ENCODE data around the gene C22orf42.

DNA sequence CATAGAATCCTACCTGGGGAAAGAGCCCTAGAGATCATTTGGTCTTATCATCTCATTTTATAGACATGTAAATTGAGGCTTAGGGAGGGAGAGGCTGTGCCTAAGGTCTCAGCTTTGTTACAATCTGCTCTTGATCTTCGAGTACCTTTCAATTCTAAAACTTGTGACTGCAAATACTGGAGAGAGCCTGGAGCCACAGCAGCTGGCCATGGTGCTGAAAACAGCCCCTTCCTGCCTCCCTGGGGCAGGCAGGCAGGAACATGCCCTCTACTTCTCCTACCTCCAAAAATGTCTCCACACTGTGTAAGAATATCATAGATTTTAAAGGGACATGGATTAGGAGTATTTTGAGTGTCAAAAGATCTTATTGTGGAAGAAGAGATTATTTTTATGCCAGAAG, 52.2 kb downstream of the C22orf42 start:
- no peak for TF ChIP-seq JUNB (IDR thresholded peaks at IDR 0.05)
- TF ChIP-seq CBX2 (IDR thresholded peaks at IDR 0.05; ENCODE audit: borderline replicate concordance, low read depth): no peak
- TF ChIP-seq TP53 (CRISPR knock-in tag; IDR thresholded peaks at IDR 0.05): no peak
